SU-DHL-6 (cell line): ENCODE data around the gene GATM.

Source experiments
- CTCF ChIP-seq: fragments of 200-600 bp; sonication (generic); IDR thresholded peaks from one replicate; pipeline ENCODE4 v1.5.1; 2017; ENCODE audit warnings: antibody characterized with exemption, mild to moderate bottlenecking, low read length, moderate library complexity; ENCODE audit not compliant: insufficient read depth, poor library complexity, severe bottlenecking
- EZH2phosphoT487 ChIP-seq: fragments of 200-600 bp; sonication (generic), shearing (Covaris generic); conservative IDR thresholded peaks from 2 replicates; pipeline ENCODE4 v1.6.1; 2018; ENCODE audit warnings: mild to moderate bottlenecking, antibody characterized with exemption, low read length, moderate library complexity, mixed read lengths

- TF ChIP-seq CTCF, result no peak
- TF ChIP-seq EZH2phosphoT487, result no peak
Observed at GRCh38 chr15:45326280-45326679, 52.1 kb downstream of the GATM start.
